Transverse colon (tissue), 3 donors: Measurements from ENCODE around the gene COL4A6.

Experiments used
- POLR2A ChIP-seq: fragments of 450-650 bp; IDR thresholded peaks from one replicate; pipeline ENCODE4 v1.6.1; 2016; ENCODE audit warnings: antibody characterized with exemption, mild to moderate bottlenecking, moderate library complexity
- TF ChIP-seq, protein P1 (sequence below), 5 experiments: fragments of 200-600 bp in 3 of 5; fragments of 450-650 bp in 2 of 5; sonication (generic) in 3 of 5; IDR thresholded peaks; 1 replicate in 2 of 5; 2 replicates in 3 of 5; pipeline ENCODE4 v1.5.1; 2016 to 2017; ENCODE audit warnings: antibody characterized with exemption in 5 of 5, inconsistent platforms in 3 of 5, mild to moderate bottlenecking in 2 of 5, moderate library complexity in 1 of 5

DNA sequence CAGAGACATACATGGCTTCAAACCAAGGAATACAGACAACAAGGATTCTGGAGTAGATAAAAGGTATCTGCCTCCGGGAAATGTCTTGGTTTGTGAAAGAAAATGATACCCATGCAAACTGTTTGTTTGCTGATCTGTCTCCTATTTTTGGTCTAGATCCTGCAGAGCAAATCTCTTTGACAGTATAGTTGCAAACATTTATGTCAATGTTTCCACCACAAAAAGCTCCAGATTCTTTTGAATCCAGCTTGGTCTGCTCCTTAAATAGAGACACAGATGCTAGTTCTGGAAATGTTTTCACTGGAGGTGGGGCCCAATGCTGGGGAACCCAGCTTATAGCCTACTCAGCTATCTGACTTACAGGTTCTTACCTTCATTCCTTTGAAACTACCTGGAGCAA lies 226.9 kb downstream of the COL4A6 start:
- TF ChIP-seq, protein P1, sequence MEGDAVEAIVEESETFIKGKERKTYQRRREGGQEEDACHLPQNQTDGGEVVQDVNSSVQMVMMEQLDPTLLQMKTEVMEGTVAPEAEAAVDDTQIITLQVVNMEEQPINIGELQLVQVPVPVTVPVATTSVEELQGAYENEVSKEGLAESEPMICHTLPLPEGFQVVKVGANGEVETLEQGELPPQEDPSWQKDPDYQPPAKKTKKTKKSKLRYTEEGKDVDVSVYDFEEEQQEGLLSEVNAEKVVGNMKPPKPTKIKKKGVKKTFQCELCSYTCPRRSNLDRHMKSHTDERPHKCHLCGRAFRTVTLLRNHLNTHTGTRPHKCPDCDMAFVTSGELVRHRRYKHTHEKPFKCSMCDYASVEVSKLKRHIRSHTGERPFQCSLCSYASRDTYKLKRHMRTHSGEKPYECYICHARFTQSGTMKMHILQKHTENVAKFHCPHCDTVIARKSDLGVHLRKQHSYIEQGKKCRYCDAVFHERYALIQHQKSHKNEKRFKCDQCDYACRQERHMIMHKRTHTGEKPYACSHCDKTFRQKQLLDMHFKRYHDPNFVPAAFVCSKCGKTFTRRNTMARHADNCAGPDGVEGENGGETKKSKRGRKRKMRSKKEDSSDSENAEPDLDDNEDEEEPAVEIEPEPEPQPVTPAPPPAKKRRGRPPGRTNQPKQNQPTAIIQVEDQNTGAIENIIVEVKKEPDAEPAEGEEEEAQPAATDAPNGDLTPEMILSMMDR (IDR thresholded peaks at IDR 0.05), result no peak
- no peak for TF ChIP-seq POLR2A
